Natural killer cell (primary cell): ENCODE results near the gene DLX1. TPM values are rescaled to one million over a fixed set of nuclear protein-coding genes. Genes with fewer than 3 reads are reported as not detected.

Source experiments
- ATAC-seq, 3 donors: fragments of 150-1000 bp in 2 of 3; fragments of 200-7000 bp in 1 of 3; cut with Tn5 transposase; 1 replicate in 1 of 3; 2 replicates in 2 of 3; pipeline ENCODE4 v1.10.0; 2021; ENCODE audit warnings: mild to moderate bottlenecking in 2 of 3, moderate library complexity in 2 of 3
- DNase-seq, 2 donors: peaks; one replicate each; pipeline versions ENCODE4 v3.0.0 to v3.0.0-alpha.2; 2013 to 2021; ENCODE audit warnings: mixed read lengths in 1 of 2
- H3K27ac ChIP-seq: one replicate; pipeline ENCODE4 v1.5.1; 2013; ENCODE audit warnings: mild to moderate bottlenecking, low read length
- H3K27me3 ChIP-seq: one replicate; pipeline ENCODE4 v1.6.1; 2013; ENCODE audit warnings: low read length; ENCODE audit not compliant: control insufficient read depth, insufficient read depth
- H3K36me3 ChIP-seq: one replicate; pipeline ENCODE4 v1.6.1; 2013; ENCODE audit warnings: low read length; ENCODE audit not compliant: control insufficient read depth, insufficient read depth
- H3K4me1 ChIP-seq: one replicate; pipeline ENCODE4 v1.6.1; 2013; ENCODE audit warnings: low read length; ENCODE audit not compliant: control insufficient read depth, insufficient read depth
- H3K4me3 ChIP-seq: one replicate; pipeline ENCODE4 v1.5.1; 2013; ENCODE audit warnings: low read length
- H3K9me3 ChIP-seq: one replicate; pipeline ENCODE4 v1.6.1; 2013; ENCODE audit warnings: low read length; ENCODE audit not compliant: control insufficient read depth, insufficient read depth
- H3K27ac Mint-ChIP-seq, 2 donors: one replicate each; pipeline ENCODE4 v1.8.0; 2022; ENCODE audit warnings: mild to moderate bottlenecking in 2 of 2, mixed read lengths in 2 of 2, moderate library complexity in 1 of 2
- H3K27me3 Mint-ChIP-seq, 2 donors: one replicate each; pipeline ENCODE4 v1.8.0; 2022; ENCODE audit warnings: low read depth in 2 of 2, mixed read lengths in 2 of 2
- H3K36me3 Mint-ChIP-seq: one replicate; pipeline ENCODE4 v1.8.0; 2022; ENCODE audit warnings: mixed read lengths
- H3K4me1 Mint-ChIP-seq, 2 donors: one replicate each; pipeline ENCODE4 v1.8.0; 2022; ENCODE audit warnings: mixed read lengths in 2 of 2
- H3K4me3 Mint-ChIP-seq: one replicate; pipeline ENCODE4 v1.8.0; 2022; ENCODE audit warnings: mild to moderate bottlenecking, moderate library complexity, mixed read lengths
- H3K9me3 Mint-ChIP-seq, 2 donors: one replicate each; pipeline ENCODE4 v1.8.0; 2022; ENCODE audit warnings: mixed read lengths in 2 of 2
- WGBS: methylation state at CpG from one replicate; pipeline ENCODE4 v1.1.7; 2013; ENCODE audit warnings: missing lambda C conversion rate; ENCODE audit not compliant: insufficient coverage; 5-methylcytosine and 5-hydroxymethylcytosine counted together
- intact Hi-C: fragments of 100-400 bp; cut with micrococcal nuclease; formaldehyde crosslinking; loops from one replicate; pipeline ENCODE4 v1.14.2; 2022
- total RNA-seq, 4 donors: library from RNA; stranded (reverse); fragments of 120-200 nt in 1 of 4; gene quantifications; one replicate each; pipeline versions ENCODE4 v1.2.3 to v1.2.4, GENCODE V29; 2013 to 2022
- TF ChIP-seq, protein P1 (sequence below): fragments of 200-600 bp; IDR thresholded peaks from one replicate; pipeline ENCODE4 v1.8.0; 2022; ENCODE audit warnings: antibody characterized with exemption

Gene DLX1
- total RNA-seq, 3 donors from 2014 or later (not counting 1 experiment from before 2014, with no cell fraction given), result not detected

DNA sequence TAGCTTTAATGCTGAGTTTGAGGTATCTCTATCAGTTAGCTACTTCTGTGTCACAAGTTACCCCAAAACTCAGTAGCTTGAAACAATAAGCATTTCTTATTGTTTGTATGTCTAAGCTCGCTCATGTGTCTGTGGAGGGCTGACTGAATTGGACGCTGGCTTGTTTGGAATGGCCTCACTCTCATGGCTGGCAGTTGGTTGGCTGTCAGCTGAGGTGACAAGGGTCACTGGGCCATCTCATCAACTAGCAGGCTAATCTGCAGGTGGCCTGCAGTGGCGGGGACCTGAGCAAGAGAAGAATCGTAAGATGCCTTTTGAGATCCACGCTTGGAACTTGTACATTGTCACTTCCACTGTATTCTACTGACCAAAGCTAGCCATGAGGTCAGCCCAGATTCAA lies 30.8 kb downstream of the DLX1 start:
- H3K27ac Mint-ChIP-seq, result no peak overlapping the region
- H3K27me3 Mint-ChIP-seq, result peaks cover 17 to 39% of the 10 kb centered on the region in 2 donors
- ATAC-seq (no peak), DNase-seq (no peak)
- no peak overlapping the region for H3K27ac ChIP-seq
- no peaks in the 10 kb centered on the region for H3K36me3 Mint-ChIP-seq
- intact Hi-C loops, result no loop called here
- peaks cover 2% of the 10 kb centered on the region for H3K27me3 ChIP-seq
- no peak overlapping the region for H3K4me3 Mint-ChIP-seq
- H3K36me3 ChIP-seq, result no peaks in the 10 kb centered on the region
- H3K9me3 Mint-ChIP-seq, result no peaks in the 10 kb centered on the region
- TF ChIP-seq, protein P1, sequence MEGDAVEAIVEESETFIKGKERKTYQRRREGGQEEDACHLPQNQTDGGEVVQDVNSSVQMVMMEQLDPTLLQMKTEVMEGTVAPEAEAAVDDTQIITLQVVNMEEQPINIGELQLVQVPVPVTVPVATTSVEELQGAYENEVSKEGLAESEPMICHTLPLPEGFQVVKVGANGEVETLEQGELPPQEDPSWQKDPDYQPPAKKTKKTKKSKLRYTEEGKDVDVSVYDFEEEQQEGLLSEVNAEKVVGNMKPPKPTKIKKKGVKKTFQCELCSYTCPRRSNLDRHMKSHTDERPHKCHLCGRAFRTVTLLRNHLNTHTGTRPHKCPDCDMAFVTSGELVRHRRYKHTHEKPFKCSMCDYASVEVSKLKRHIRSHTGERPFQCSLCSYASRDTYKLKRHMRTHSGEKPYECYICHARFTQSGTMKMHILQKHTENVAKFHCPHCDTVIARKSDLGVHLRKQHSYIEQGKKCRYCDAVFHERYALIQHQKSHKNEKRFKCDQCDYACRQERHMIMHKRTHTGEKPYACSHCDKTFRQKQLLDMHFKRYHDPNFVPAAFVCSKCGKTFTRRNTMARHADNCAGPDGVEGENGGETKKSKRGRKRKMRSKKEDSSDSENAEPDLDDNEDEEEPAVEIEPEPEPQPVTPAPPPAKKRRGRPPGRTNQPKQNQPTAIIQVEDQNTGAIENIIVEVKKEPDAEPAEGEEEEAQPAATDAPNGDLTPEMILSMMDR, result no peak
- H3K4me1 Mint-ChIP-seq, result no peaks in the 10 kb centered on the region
- H3K4me3 ChIP-seq, result no peak overlapping the region
- 94% methylated on average over 5 of the region's 5 CpGs for WGBS
- no peaks in the 10 kb centered on the region for H3K9me3 ChIP-seq
- H3K4me1 ChIP-seq, result no peaks in the 10 kb centered on the region

DNA sequence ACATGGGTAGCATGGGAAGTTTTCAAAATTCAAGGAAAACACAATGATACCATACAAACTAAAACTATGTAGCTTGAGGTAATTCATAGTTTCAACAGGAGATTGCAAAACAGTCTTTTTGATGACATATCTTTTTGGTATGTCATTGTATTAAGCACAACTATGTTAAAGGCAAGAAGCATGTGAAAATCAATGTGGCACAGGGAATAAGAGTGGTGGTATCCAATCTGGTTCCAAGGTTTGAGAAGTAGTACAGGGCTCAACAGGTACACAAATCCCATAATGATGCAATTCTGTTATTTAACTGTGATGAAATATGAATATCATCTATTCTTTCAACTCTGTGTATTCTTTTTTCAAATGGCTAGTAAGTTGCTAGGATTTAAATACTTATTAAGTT lies 33.8 kb downstream of the DLX1 start:
- no peak overlapping the region for H3K27ac ChIP-seq
- Mint-ChIP-seq H3K9me3 (no peaks in the 10 kb centered on the region), H3K36me3 (no peaks in the 10 kb centered on the region), H3K4me3 (no peak overlapping the region), H3K27ac (no peak overlapping the region), H3K27me3 (peaks cover 9 to 24% of the 10 kb centered on the region in 2 donors), H3K4me1 (no peaks in the 10 kb centered on the region)
- no peaks in the 10 kb centered on the region for H3K9me3 ChIP-seq
- ATAC-seq, result no peak
- intact Hi-C loops, result no loop called here
- no peak overlapping the region for H3K4me3 ChIP-seq
- H3K27me3 ChIP-seq, result peaks cover 2% of the 10 kb centered on the region
- H3K36me3 ChIP-seq, result no peaks in the 10 kb centered on the region
- no peak for DNase-seq
- no peaks in the 10 kb centered on the region for H3K4me1 ChIP-seq
- TF ChIP-seq, protein P1, result no peak

DNA sequence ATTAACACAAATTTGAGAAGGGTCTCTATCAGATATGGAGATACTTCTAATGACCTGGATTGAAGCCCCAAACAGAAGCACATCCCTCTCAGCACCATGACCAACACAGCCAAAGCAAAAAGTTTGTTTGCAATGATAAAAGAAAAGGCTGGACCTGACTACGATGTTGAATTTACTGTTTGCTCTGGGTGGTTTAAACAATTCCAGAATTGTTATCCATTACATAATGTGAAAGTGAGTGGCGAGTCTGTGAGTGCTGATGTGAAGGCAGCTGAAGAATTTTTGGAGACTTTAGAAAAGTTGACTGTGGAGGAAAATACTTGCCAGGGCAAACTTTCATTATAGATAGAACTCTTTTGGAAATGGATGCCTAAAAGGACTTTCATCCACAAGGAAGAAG lies 34.8 kb downstream of the DLX1 start:
- intact Hi-C loops, result no loop called here
- Histone ChIP-seq H3K9me3 (no peaks in the 10 kb centered on the region), H3K4me1 (no peaks in the 10 kb centered on the region), H3K4me3 (no peak overlapping the region), H3K27ac (no peak overlapping the region), H3K27me3 (peaks cover 2% of the 10 kb centered on the region), H3K36me3 (no peaks in the 10 kb centered on the region)
- DNase-seq, result no peak
- ATAC-seq, result no peak
- Mint-ChIP-seq H3K4me3 (no peak overlapping the region), H3K9me3 (no peaks in the 10 kb centered on the region), H3K27ac (no peak overlapping the region), H3K36me3 (no peaks in the 10 kb centered on the region), H3K27me3 (peaks cover 4 to 13% of the 10 kb centered on the region in 2 donors), H3K4me1 (no peaks in the 10 kb centered on the region)
- 94% methylated on average over 2 of the region's 2 CpGs for WGBS
- TF ChIP-seq, protein P1, result no peak

DNA sequence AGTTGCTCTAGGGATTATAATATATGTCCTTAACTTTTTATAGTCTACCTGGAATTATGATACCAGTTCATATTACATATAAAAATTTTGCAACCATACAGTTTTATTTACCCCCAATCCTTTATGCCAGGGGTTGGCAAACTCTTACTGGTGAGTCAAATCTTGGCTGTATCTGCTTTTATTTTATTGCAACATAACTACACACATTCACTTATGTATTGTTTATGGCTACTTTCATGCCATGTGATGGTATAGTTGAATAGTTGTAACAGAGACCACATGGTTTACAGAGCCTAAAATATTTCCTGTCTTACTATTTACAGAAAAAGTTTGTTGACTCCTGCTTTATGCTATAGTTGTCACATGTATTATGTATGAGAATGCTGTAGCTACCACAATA lies 43.2 kb downstream of the DLX1 start:
- ATAC-seq, result no peak
- H3K27me3 Mint-ChIP-seq, result peaks cover 8 to 9% of the 10 kb centered on the region in 2 donors
- intact Hi-C loops, result loop anchor here (5.0 kb wide), 2 partner anchors 334 to 421 kb away; no protein-coding TSS in a partner anchor

More for the DNA sequence above, 43.2 kb downstream of the DLX1 start:
- no peaks in the 10 kb centered on the region for H3K4me1 Mint-ChIP-seq
- H3K4me3 Mint-ChIP-seq, result no peak overlapping the region
- H3K9me3 ChIP-seq, result no peaks in the 10 kb centered on the region
- H3K27ac Mint-ChIP-seq, result no peak overlapping the region
- no peaks in the 10 kb centered on the region for H3K36me3 ChIP-seq
- no peaks in the 10 kb centered on the region for H3K27me3 ChIP-seq
- no peaks in the 10 kb centered on the region for H3K9me3 Mint-ChIP-seq
- no peaks in the 10 kb centered on the region for H3K36me3 Mint-ChIP-seq
- TF ChIP-seq, protein P1, result no peak
- no peak overlapping the region for H3K4me3 ChIP-seq
- H3K4me1 ChIP-seq, result no peaks in the 10 kb centered on the region
- no peak overlapping the region for H3K27ac ChIP-seq
- DNase-seq, result no peak
